Coronary artery (tissue), 2 donors: ENCODE data around the gene CHI3L2.

ENCODE experiments used
- DNase-seq: peaks from one replicate; pipeline ENCODE4 v3.0.0-alpha.2; 2017; ENCODE audit warnings: low spot score
- H3K27ac ChIP-seq, 2 donors: fragments of 200-600 bp; sonication (generic); one replicate each; pipeline ENCODE4 v1.5.1; 2016 to 2019
- H3K4me3 ChIP-seq: fragments of 200-600 bp; sonication (generic); 2 replicates; pipeline ENCODE4 v1.5.1; 2016; ENCODE audit warnings: mild to moderate bottlenecking, moderate library complexity
- CTCF ChIP-seq: fragments of 200-600 bp; sonication (generic); IDR thresholded peaks from one replicate; pipeline ENCODE4 v1.5.1; 2019; ENCODE audit warnings: antibody characterized with exemption

CHI3L2 gene

GRCh38 chr1:111228748-111229126, 1.2 kb downstream of the CHI3L2 start:
- no peak for TF ChIP-seq CTCF
- no peak overlapping the region for H3K27ac ChIP-seq
- no peak overlapping the region for H3K4me3 ChIP-seq

GRCh38 chr1:111232134-111232533, 4.6 kb downstream of the CHI3L2 start:
- no peak overlapping the region for H3K4me3 ChIP-seq
- no peak for TF ChIP-seq CTCF
- no peak for DNase-seq
- no peak overlapping the region for H3K27ac ChIP-seq

More at GRCh38 chr1:111228748-111229126, 1.2 kb downstream of the CHI3L2 start:
- no peak for DNase-seq

- Histone ChIP-seq H3K4me3 (no peak overlapping the region), H3K27ac (no peak overlapping the region)
- no peak for TF ChIP-seq CTCF
- no peak for DNase-seq
Measured at GRCh38 chr1:111234258-111234657, 6.7 kb downstream of the CHI3L2 start.

GRCh38 chr1:111234866-111235265, 7.4 kb downstream of the CHI3L2 start:
- H3K27ac ChIP-seq, result no peak overlapping the region
- no peak overlapping the region for H3K4me3 ChIP-seq
- TF ChIP-seq CTCF, result no peak
- DNase-seq, result no peak

GRCh38 chr1:111236379-111236778, 8.9 kb downstream of the CHI3L2 start:
- no peak overlapping the region for H3K4me3 ChIP-seq
- DNase-seq, result no peak
- no peak for TF ChIP-seq CTCF
- H3K27ac ChIP-seq, result no peak overlapping the region

- H3K4me3 ChIP-seq, result no peak overlapping the region
- no peak overlapping the region for H3K27ac ChIP-seq
- DNase-seq, result no peak
- TF ChIP-seq CTCF, result no peak
Measured at GRCh38 chr1:111236806-111237205, 9.3 kb downstream of the CHI3L2 start.

- H3K4me3 ChIP-seq, result no peak overlapping the region
- DNase-seq, result no peak
- H3K27ac ChIP-seq, result no peak overlapping the region
- TF ChIP-seq CTCF, result no peak
Measured at GRCh38 chr1:111238056-111238795, 10.7 kb downstream of the CHI3L2 start.
